ENCODE results near the gene PDLIM3. TPM values are rescaled to one million over a fixed set of nuclear protein-coding genes. Genes with fewer than 3 reads are reported as not detected.

Gene PDLIM3
- total and polyA plus RNA-seq, 2 donors (not counting 1 experiment from before 2014, with no cell fraction given), result 0.15 TPM; not detected in 1

- Mint-ChIP-seq H3K4me1 (peaks cover 17% of the 10 kb centered on the region), H3K27ac (no peak overlapping the region), H3K9me3 (ENCODE audit: insufficient read depth) (no peaks in the 10 kb centered on the region), H3K4me3 (no peak overlapping the region), H3K27me3 (peaks cover 3% of the 10 kb centered on the region)
- H3K27ac ChIP-seq (ENCODE audit: low read length in 2 of 2), result no peak overlapping the region
- H3K9me3 ChIP-seq (ENCODE audit: control extremely low read depth in 1 of 3, control insufficient read depth in 2 of 3, insufficient read depth in 1 of 3, low read length in 2 of 3), result no peaks in the 10 kb centered on the region
- intact Hi-C loops (cut with micrococcal nuclease), result no loop called here
- no peaks in the 10 kb centered on the region for H3K79me2 ChIP-seq (ENCODE audit: control insufficient read depth, insufficient read depth, low read length)
- no peak overlapping the region for H3K4me2 ChIP-seq (replicated peaks; ENCODE audit: low read depth, low read length, poor library complexity, severe bottlenecking)
- H3K27me3 ChIP-seq (replicated peaks in 1 of 4; ENCODE audit: control extremely low read depth in 1 of 4, control insufficient read depth in 3 of 4, insufficient read depth in 4 of 4, low read length in 3 of 4), result no peaks in the 10 kb centered on the region
- H2AFZ ChIP-seq (ENCODE audit: insufficient read depth, low read depth, low read length, poor library complexity, severe bottlenecking), result no peak overlapping the region
- WGBS (ENCODE audit: insufficient coverage), result 90% methylated on average over 4 of the region's 8 CpGs
- H3K4me3 ChIP-seq (ENCODE audit: control extremely low read depth in 1 of 5, extremely low read depth in 1 of 5, insufficient read depth in 1 of 5, low read depth in 2 of 5, low read length in 4 of 5), result no peak overlapping the region
- ATAC-seq (ENCODE audit: low read depth) (no peak), DNase-seq (no peak)
- no peak overlapping the region for H3K9ac ChIP-seq (ENCODE audit: low read length)
- no peaks in the 10 kb centered on the region for H4K20me1 ChIP-seq (ENCODE audit: control insufficient read depth, insufficient read depth, low read length, poor library complexity, severe bottlenecking)
- H3K4me1 ChIP-seq (ENCODE audit: control insufficient read depth in 2 of 2, insufficient read depth in 2 of 2, low read length in 2 of 2), result peaks cover 11 to 17% of the 10 kb centered on the region in 2 donors
- no peak for TF ChIP-seq CTCF (IDR thresholded peaks at IDR 0.05)
- TF ChIP-seq EZH2 (IDR thresholded peaks at IDR 0.05; ENCODE audit: borderline replicate concordance, insufficient read depth, low read depth, low read length, poor library complexity, severe bottlenecking), result no peak
- ChIA-PET CTCF (interaction anchor here (1.2 to 2.1 kb wide), 2 partner anchors 130 kb away, joined by 3 to 7 read pairs; no protein-coding TSS in a partner anchor), POLR2A (no interaction called here)
- H3K36me3 ChIP-seq (replicated peaks in 1 of 2; ENCODE audit: control extremely low read depth in 1 of 2, control insufficient read depth in 1 of 2, extremely low read depth in 1 of 2, insufficient read depth in 2 of 2, low read length in 1 of 2), result no peaks in the 10 kb centered on the region
Measured at GRCh38 chr4:185467991-185468390, 67.3 kb downstream of the PDLIM3 start.

GRCh38 chr4:185467101-185467500 is 68.2 kb downstream of the PDLIM3 start:
- peaks cover 9 to 10% of the 10 kb centered on the region in 2 donors for H3K4me1 ChIP-seq (ENCODE audit: control insufficient read depth in 2 of 2, insufficient read depth in 2 of 2, low read length in 2 of 2)
- no peak overlapping the region for H3K4me3 Mint-ChIP-seq
- H3K27me3 ChIP-seq (replicated peaks in 1 of 4; ENCODE audit: control extremely low read depth in 1 of 4, control insufficient read depth in 3 of 4, insufficient read depth in 4 of 4, low read length in 3 of 4), result no peaks in the 10 kb centered on the region
- H3K27ac Mint-ChIP-seq, result no peak overlapping the region
- no peaks in the 10 kb centered on the region for H4K20me1 ChIP-seq (ENCODE audit: control insufficient read depth, insufficient read depth, low read length, poor library complexity, severe bottlenecking)
- DNase-seq (no peak), ATAC-seq (ENCODE audit: low read depth) (no peak)
- H3K36me3 ChIP-seq (replicated peaks in 1 of 2; ENCODE audit: control extremely low read depth in 1 of 2, control insufficient read depth in 1 of 2, extremely low read depth in 1 of 2, insufficient read depth in 2 of 2, low read length in 1 of 2), result no peaks in the 10 kb centered on the region
- H3K79me2 ChIP-seq (ENCODE audit: control insufficient read depth, insufficient read depth, low read length), result no peaks in the 10 kb centered on the region
- no peak overlapping the region for H3K4me2 ChIP-seq (replicated peaks; ENCODE audit: low read depth, low read length, poor library complexity, severe bottlenecking)
- CTCF ChIA-PET, result interaction anchor here (1.2 kb wide), 1 partner anchor 131 kb away, joined by 3 read pairs; no protein-coding TSS in a partner anchor
- no peak overlapping the region for H3K27ac ChIP-seq (ENCODE audit: low read length in 2 of 2)
- H3K4me1 Mint-ChIP-seq, result peaks cover 15% of the 10 kb centered on the region
- H3K9me3 Mint-ChIP-seq (ENCODE audit: insufficient read depth), result no peaks in the 10 kb centered on the region
- H3K9ac ChIP-seq (ENCODE audit: low read length), result no peak overlapping the region
- intact Hi-C loops (cut with micrococcal nuclease), result no loop called here
- POLR2A ChIA-PET, result interaction anchor here (0.5 to 0.6 kb wide), 2 partner anchors 20 to 39 kb away, joined by 3 to 5 read pairs; no protein-coding TSS in a partner anchor
- no peaks in the 10 kb centered on the region for H3K9me3 ChIP-seq (ENCODE audit: control extremely low read depth in 1 of 3, control insufficient read depth in 2 of 3, insufficient read depth in 1 of 3, low read length in 2 of 3)
- no CpG with 5 or more reads among the region's 4 CpGs for WGBS (ENCODE audit: insufficient coverage)
- no peak overlapping the region for H2AFZ ChIP-seq (ENCODE audit: insufficient read depth, low read depth, low read length, poor library complexity, severe bottlenecking)
- H3K4me3 ChIP-seq (ENCODE audit: control extremely low read depth in 1 of 5, extremely low read depth in 1 of 5, insufficient read depth in 1 of 5, low read depth in 2 of 5, low read length in 4 of 5), result no peak overlapping the region
- peaks cover 4% of the 10 kb centered on the region for H3K27me3 Mint-ChIP-seq
- TF ChIP-seq CTCF (IDR thresholded peaks at IDR 0.05) (no peak), EZH2 (IDR thresholded peaks at IDR 0.05; ENCODE audit: borderline replicate concordance, insufficient read depth, low read depth, low read length, poor library complexity, severe bottlenecking) (no peak)
